Natural killer cell treated with Interleukin-12 subunit alpha and Interleukin-12 subunit beta and Interleukin-15 and Interleukin-18, amount 100 ng/mL, for 72 hours (primary cell): ENCODE measurements around the gene FRMD1. TPM values are rescaled to one million over a fixed set of nuclear protein-coding genes. Genes with fewer than 3 reads are reported as not detected.

Source experiments
- ATAC-seq, 2 donors: fragments of 150-1000 bp; cut with Tn5 transposase in 1 of 2; sonication (Bioruptor Pico), chemical (Tn5 transposase) in 1 of 2; 2 replicates each; pipeline ENCODE4 v1.10.0; 2021
- DNase-seq: peaks from one replicate; pipeline ENCODE4 v3.0.0; 2022; ENCODE audit warnings: low spot score
- H3K27ac Mint-ChIP-seq, 2 donors: 1 replicate in 1 of 2; 2 replicates in 1 of 2; pipeline ENCODE4 v1.8.0; 2022; ENCODE audit warnings: mixed read lengths in 2 of 2, mild to moderate bottlenecking in 1 of 2, moderate library complexity in 1 of 2
- H3K27me3 Mint-ChIP-seq, 2 donors: 1 replicate in 1 of 2; 2 replicates in 1 of 2; pipeline ENCODE4 v1.8.0; 2022; ENCODE audit warnings: mixed read lengths in 2 of 2
- H3K36me3 Mint-ChIP-seq: one replicate; pipeline ENCODE4 v1.8.0; 2022; ENCODE audit warnings: mixed read lengths
- H3K4me1 Mint-ChIP-seq, 2 donors: 1 replicate in 1 of 2; 2 replicates in 1 of 2; pipeline ENCODE4 v1.8.0; 2022; ENCODE audit warnings: low read depth in 2 of 2, mixed read lengths in 2 of 2, mild to moderate bottlenecking in 1 of 2
- H3K4me3 Mint-ChIP-seq: one replicate; pipeline ENCODE4 v1.8.0; 2022; ENCODE audit warnings: mixed read lengths
- H3K9me3 Mint-ChIP-seq: 2 replicates; pipeline ENCODE4 v1.8.0; 2022; ENCODE audit warnings: mixed read lengths
- total RNA-seq, 2 donors: library from RNA; stranded (reverse); gene quantifications; one replicate each; pipeline ENCODE4 v1.2.3, GENCODE V29; 2022

The FRMD1 gene
- total RNA-seq, 2 donors from 2014 or later: not detected

DNA sequence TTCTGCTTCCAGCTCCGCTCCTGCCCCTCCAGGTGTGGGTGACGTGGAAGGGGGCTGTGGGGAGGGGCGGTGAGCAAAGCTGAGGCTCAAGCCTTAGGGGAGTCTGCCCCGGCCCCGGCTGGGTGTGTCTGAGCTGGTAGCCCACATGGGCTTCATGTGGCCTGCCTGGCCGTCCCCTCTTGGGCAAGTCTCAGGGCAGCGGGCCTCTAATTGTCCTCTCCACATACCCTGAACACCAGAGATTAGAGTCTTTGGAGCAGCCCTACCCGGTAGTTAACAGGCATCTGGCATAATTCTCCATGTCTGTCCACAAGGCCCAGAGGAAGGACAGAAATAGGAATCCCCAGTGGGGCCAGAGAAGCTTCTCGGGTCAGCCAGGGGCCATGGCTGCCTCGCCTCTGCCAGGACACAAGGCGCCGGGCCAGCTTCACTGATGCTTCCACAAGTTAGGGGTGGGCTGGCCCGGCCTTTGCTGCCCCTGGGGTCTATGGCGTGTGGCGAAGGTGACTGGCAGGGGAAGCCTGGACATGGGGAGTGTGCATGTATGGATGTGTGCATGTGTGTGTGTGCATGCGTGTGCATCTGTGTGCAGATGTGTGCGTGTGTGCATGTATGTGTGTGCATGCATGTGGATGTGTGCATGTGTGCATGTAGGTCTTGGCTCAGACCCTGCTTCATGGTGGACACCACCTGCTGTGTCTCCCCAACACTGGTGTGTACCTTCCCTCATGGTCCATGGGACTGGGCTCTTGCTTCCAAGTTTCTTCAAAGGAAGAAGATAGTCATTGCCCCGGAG lies 24.0 kb downstream of the FRMD1 start:
- Mint-ChIP-seq H3K4me3 (no peak overlapping the region), H3K4me1 (no peaks in the 10 kb centered on the region), H3K27me3 (no peaks in the 10 kb centered on the region), H3K9me3 (no peaks in the 10 kb centered on the region), H3K27ac (no peak overlapping the region), H3K36me3 (no peaks in the 10 kb centered on the region)
- ATAC-seq (no peak), DNase-seq (no peak)

DNA sequence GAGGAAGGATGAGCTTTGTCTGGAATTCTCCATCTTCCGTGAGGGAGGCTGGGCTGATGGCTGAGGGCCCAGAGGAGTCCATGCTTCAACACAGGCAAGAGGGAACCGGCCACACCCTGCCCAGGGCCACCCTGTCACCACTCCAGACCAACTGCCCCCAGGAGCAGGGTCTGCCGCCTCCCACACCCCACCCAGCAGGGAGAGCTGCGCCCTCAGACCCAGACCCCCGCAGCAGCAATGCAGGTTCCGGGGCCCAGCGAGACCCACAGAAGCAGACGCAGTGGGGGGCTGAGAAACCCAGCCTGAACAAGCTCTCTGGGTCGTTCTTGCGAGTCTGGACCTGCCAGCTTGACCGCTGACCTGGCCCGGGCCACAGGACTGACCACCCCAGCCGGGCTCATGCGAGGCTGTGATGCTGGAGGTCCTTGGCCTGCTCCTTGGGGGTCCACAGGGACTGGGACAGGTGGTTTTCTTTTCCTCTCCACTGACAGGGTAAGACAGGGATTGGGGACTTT lies 25.0 kb downstream of the FRMD1 start:
- Mint-ChIP-seq H3K36me3 (no peaks in the 10 kb centered on the region), H3K27ac (no peak overlapping the region), H3K4me1 (no peaks in the 10 kb centered on the region), H3K9me3 (no peaks in the 10 kb centered on the region), H3K27me3 (no peaks in the 10 kb centered on the region), H3K4me3 (no peak overlapping the region)
- no peak for ATAC-seq
- DNase-seq: no peak

DNA sequence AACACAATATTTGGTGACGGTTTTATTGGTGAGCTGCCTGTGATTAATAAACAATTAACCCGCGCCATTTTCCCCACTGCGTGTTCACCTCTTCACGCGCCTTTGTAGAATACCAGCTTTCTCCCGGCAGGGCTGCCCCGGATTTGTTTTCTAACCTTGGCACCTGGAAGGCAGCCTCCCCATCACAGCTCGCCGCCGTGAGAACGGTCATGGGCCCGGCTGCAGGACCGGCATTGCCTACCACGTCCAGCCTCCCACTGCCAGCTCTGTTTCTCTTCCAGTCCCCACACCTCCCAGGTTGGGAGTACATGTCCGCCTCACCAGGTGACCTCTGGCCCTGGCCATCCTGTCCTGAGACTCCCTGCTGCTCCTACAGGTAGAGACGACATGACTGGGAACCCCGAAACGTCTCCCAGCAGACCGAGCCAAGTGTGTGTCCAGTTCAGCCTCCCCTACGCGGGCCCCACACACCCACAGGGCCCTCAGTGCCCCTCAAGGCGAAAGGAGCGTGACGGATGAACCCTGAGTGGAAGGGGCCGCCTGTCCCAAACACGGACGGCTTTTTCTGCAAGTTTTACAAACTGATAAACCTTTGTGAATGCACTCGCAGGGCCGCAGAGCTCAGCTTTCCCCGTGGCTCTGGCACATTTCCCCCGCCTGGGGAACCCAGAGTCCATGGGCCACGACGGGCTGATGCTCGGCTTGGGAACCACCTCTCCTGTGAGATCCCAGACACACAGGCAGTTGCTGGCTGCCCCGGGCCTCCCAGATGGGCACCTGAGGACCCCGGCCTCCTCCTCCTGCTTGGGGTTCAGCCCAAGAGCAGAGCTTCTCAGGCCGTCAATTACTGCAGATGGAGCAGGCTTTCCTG lies 25.7 kb downstream of the FRMD1 start:
- no peaks in the 10 kb centered on the region for H3K27me3 Mint-ChIP-seq
- H3K4me1 Mint-ChIP-seq: no peaks in the 10 kb centered on the region
- H3K4me3 Mint-ChIP-seq: no peak overlapping the region
- H3K9me3 Mint-ChIP-seq: no peaks in the 10 kb centered on the region
- no peaks in the 10 kb centered on the region for H3K36me3 Mint-ChIP-seq
- no peak for ATAC-seq
- no peak overlapping the region for H3K27ac Mint-ChIP-seq
- DNase-seq: no peak

DNA sequence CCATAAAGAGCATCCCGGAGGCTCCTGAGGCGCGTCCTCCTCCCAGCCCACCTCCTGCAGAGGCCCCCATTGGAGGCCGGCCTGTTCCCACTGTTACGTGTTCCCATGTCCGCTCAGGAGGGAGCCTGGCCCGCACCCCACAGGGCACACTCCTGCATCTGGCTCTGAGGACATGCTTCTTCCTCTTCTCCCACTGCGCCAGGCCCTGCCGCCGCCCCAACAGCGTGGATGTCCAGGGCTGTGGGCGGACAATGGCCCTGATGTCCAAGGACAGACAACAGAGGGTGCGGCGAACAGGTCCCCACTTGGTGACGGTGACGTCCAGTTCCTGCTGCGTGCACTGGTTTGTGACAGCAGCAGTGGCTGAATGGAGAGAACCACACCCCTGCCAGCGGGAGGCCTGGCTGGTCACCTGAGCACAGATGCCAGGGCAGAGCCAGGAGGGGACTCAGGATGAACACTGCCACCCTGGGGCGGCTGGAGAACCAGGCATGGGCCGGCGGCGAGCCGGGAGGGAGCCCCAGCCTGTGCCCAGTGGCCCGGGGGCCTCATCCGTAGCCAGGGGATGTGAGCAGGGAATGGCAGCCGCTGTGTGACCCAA lies 26.6 kb downstream of the FRMD1 start:
- ATAC-seq: no peak
- H3K27me3 Mint-ChIP-seq: no peaks in the 10 kb centered on the region
- DNase-seq: no peak
- no peak overlapping the region for H3K27ac Mint-ChIP-seq
- no peaks in the 10 kb centered on the region for H3K36me3 Mint-ChIP-seq
- no peaks in the 10 kb centered on the region for H3K9me3 Mint-ChIP-seq
- no peak overlapping the region for H3K4me3 Mint-ChIP-seq
- no peaks in the 10 kb centered on the region for H3K4me1 Mint-ChIP-seq

DNA sequence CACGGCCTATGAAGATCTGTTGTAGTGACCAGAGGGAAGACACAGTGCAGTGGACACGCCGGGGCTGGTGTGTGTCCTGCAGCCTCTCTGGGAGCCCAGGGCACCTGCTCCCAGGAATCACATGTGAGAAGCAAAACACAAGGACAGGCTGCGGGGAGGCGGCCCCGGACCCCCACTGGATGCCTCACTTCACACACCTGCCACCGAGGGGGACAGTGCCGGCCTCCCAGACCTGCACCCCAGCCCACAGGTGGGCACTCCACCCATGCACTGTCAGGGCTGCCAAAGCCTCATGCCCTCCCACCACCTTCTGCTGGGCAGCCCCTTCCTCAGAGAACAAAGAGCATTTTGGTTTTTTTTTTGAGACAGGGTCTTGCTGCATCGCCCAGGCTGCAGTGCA lies 27.4 kb downstream of the FRMD1 start:
- no peaks in the 10 kb centered on the region for H3K27me3 Mint-ChIP-seq
- no peaks in the 10 kb centered on the region for H3K4me1 Mint-ChIP-seq
- no peaks in the 10 kb centered on the region for H3K9me3 Mint-ChIP-seq
- no peak overlapping the region for H3K4me3 Mint-ChIP-seq
- H3K36me3 Mint-ChIP-seq: no peaks in the 10 kb centered on the region
- H3K27ac Mint-ChIP-seq: no peak overlapping the region
- ATAC-seq (no peak), DNase-seq (no peak)

DNA sequence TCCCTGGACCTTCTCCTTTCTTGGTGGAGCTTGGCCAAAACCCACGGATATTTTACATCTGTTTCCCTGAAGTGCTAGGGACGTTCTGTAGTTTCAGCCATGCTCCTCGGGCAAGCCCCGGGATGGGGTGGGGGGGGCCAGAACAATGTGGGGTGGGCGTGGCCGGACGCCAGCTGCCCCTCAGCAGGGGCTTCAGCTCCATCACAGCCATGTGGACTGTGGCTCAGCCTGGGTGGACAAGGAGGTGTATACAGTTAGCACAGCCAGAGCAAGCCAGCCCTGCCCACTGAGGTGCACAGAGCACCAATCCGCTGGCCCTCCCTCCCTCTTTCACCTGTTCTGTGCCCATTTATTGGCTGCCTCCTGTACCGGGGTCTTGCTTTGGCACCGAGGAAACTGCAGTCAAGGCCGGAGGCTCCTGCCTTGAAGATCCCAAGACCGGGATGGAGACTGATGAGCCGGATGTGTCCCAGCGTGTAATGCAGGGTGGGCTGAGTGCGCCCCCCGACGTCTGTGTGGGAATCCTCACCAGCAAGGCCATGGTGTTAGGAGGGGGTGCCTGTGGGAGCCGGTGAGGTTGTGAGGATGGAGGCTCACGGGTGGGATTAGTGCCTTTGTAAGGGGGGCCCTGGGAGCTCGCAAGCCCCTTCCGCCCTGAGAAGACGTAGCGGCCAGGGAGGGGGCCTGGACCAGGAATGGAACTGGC lies 28.0 kb downstream of the FRMD1 start:
- no peak overlapping the region for H3K4me3 Mint-ChIP-seq

DNA sequence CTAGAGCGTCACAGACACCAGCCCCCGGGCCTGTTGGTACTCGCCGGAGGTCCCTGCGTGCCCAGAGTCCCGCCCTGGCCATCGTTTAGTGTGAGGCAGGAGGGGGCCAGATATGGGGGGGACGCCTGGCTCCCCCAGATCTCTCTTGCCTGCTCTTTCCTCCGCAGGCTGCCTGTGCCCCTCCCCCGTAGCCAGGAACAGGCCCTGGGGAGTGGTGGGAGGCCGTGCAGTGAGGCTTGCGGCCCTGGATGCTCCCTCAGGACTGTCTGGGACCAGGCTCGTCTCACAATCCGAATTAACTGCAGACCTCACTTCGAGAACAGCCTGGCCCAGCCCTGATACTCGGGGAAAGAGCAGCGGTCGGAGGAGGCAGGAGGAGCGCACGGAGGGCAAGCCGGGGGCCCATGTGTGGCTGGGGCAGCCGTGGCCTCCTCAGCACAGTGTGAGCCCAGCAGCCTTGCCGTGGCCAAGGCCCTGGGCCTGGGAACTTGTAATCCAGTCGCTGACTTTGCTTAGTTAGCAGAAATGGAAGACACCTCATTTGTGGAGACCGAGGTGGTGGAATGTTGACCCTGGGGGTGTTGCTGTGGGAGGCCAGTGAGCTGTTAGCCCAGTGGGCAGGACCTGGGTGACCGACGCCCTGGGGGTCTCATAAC lies 28.7 kb downstream of the FRMD1 start:
- H3K4me1 Mint-ChIP-seq: no peaks in the 10 kb centered on the region
- ATAC-seq: no peak
- H3K27ac Mint-ChIP-seq: no peak overlapping the region
- H3K9me3 Mint-ChIP-seq: no peaks in the 10 kb centered on the region
- no peak for DNase-seq
- no peaks in the 10 kb centered on the region for H3K36me3 Mint-ChIP-seq
- no peaks in the 10 kb centered on the region for H3K27me3 Mint-ChIP-seq
- H3K4me3 Mint-ChIP-seq: no peak overlapping the region

More for the DNA sequence above, 28.0 kb downstream of the FRMD1 start:
- H3K4me1 Mint-ChIP-seq: no peaks in the 10 kb centered on the region
- no peak for DNase-seq
- ATAC-seq: no peak
- H3K9me3 Mint-ChIP-seq: no peaks in the 10 kb centered on the region
- no peaks in the 10 kb centered on the region for H3K36me3 Mint-ChIP-seq
- no peak overlapping the region for H3K27ac Mint-ChIP-seq
- H3K27me3 Mint-ChIP-seq: no peaks in the 10 kb centered on the region

DNA sequence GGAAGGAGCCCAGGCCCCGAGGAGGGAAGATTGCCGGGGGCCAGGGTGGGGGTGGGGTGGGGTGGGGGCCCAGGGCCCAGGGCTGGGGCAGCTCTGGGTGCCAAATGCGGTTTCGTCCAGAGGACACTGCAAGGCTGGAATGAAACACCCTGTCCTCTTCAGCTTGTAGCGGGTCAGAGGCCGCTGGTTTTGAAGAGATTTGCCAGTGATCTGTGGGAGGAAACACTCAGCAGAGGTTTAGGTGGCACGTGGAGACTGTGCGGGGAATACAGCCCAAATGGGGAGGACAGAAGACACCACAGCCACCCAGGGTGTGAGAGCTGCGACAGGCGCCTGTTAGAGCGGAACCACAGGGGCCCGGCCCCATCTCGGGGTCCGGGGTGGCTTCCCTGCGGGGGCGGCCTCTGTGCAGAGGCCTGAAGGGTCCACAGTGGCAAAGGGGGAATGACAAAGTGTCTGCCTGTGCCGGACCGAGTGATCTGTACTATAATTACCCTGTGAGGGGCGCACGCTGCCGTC lies 29.2 kb downstream of the FRMD1 start:
- Mint-ChIP-seq H3K36me3 (no peaks in the 10 kb centered on the region), H3K4me3 (no peak overlapping the region), H3K9me3 (no peaks in the 10 kb centered on the region), H3K27ac (no peak overlapping the region), H3K4me1 (no peaks in the 10 kb centered on the region), H3K27me3 (no peaks in the 10 kb centered on the region)
- ATAC-seq (no peak), DNase-seq (no peak)

DNA sequence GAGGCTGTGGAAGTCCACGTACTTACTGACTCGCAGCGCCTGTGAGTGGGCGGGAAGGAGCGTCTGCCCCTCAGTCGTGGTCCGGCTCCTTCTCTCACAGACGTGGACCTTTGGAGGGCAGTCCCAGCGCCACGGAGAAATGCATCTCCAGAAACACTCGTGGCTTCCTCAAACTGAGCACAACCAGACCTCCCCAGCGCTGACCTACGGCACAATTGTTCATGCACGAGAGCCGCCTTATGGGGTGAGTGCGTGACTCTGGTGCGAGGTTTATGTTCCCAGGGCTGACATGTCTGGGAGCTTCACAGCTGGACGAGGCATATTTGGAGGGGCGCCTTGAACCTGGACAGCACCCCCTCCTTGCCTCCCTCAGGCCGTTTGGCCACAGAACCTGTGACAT lies 29.7 kb downstream of the FRMD1 start:
- H3K36me3 Mint-ChIP-seq: no peaks in the 10 kb centered on the region
- ATAC-seq (no peak), DNase-seq (no peak)
- no peaks in the 10 kb centered on the region for H3K27me3 Mint-ChIP-seq
- H3K27ac Mint-ChIP-seq: no peak overlapping the region
- no peaks in the 10 kb centered on the region for H3K9me3 Mint-ChIP-seq
- no peaks in the 10 kb centered on the region for H3K4me1 Mint-ChIP-seq
- no peak overlapping the region for H3K4me3 Mint-ChIP-seq

DNA sequence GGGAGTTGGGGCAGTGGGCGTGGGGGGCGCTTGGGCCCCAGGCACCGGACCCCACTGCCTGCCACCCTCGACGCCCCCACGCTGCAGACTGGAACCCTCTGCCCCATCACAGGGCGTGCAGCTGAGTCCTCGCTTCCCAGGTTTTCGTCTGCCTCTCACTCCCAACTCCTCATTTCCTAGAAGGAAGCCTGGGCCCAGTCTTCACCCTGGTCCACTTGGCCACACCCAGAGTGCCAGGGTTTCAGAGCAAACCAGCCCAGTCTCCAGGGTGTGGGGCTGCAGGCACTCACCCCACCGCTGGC lies 30.3 kb downstream of the FRMD1 start:
- DNase-seq: no peak
- ATAC-seq: peak in 1 of 2 donors; percentile 6
- Mint-ChIP-seq H3K4me1 (no peaks in the 10 kb centered on the region), H3K27ac (no peak overlapping the region), H3K9me3 (no peaks in the 10 kb centered on the region), H3K36me3 (no peaks in the 10 kb centered on the region), H3K4me3 (no peak overlapping the region), H3K27me3 (no peaks in the 10 kb centered on the region)

DNA sequence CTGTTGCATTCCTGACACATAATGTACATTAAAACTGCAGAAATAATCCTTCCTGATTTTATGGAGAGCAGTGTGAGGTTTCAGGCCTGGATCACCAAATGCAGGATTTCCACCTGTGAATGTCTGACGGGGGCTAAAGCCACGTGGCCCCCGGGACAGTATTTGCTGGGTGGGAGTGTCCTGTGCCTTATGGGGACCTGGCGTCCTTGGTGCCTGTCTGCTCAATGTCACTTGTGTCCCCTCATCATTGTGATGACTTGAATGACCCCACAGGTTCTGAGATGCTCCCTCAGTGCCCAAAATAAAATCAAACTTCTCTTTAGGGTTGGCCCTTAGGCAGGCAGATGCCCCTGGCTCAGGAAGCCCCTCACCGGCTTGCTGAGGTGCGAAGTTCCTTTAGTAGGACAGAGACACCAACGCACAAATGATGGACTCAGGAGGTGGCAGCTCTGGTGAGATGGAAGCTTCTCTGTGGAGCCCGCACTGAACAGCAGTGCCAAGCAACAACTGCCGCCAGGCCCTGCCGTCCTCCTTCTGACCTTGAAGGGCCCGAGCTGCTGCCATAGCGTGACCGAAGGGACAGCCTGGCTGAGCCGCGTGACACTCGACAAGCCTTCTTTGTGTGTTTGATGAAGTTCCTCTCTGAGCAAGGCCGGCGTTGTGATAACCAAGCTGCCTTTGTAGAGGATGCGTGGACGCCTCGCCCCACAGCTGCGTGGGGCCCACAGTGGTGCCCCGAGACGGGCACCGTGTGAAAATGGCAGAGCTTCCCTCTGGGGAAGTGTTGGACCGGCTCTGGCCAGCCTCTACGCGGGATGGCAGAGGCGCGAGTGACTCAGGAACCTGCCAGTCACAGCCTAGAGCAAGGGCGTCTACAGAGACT lies 30.9 kb downstream of the FRMD1 start:
- H3K4me3 Mint-ChIP-seq: no peak overlapping the region
- no peaks in the 10 kb centered on the region for H3K4me1 Mint-ChIP-seq
- no peak for DNase-seq
- no peaks in the 10 kb centered on the region for H3K36me3 Mint-ChIP-seq
- ATAC-seq: peak in 1 of 2 donors; percentile 26
- H3K9me3 Mint-ChIP-seq: no peaks in the 10 kb centered on the region
- no peak overlapping the region for H3K27ac Mint-ChIP-seq
- H3K27me3 Mint-ChIP-seq: no peaks in the 10 kb centered on the region

DNA sequence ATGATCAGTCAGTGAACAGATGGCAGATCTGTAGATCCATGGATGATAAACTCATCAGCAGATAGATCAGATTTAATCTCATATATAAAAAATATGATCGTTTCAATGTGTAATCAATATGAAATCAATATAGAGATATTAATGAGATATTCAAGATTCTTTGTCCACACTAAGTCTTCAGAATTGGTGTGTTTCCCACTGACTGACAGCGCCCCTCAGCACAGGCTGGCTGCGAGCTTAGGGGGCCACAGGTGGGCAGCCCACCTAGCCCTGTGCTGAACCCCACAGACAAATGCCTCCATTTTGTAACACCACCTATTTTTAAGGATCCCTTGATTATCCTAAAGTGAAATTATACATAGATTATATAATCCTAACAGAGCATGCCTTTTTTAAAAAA lies 32.3 kb downstream of the FRMD1 start:
- Mint-ChIP-seq H3K27ac (no peak overlapping the region), H3K4me3 (no peak overlapping the region), H3K4me1 (no peaks in the 10 kb centered on the region), H3K27me3 (no peaks in the 10 kb centered on the region), H3K9me3 (no peaks in the 10 kb centered on the region), H3K36me3 (no peaks in the 10 kb centered on the region)
- no peak for ATAC-seq
- DNase-seq: no peak
